HEK293T (cell line): Measurements from ENCODE around the gene ACACB.

Experiments
- CTCF ChIA-PET: fragments of 350-600 bp; formaldehyde crosslinking; extraction: SDS; loops from one replicate; lab custom pipeline; 2021; ENCODE audit warnings: antibody characterized with exemption, inconsistent platforms; lab: Yijun Ruan, JAX
- POLR2A ChIA-PET: fragments of 350-600 bp; formaldehyde crosslinking; extraction: SDS; loops from one replicate; lab custom pipeline; 2020; ENCODE audit warnings: antibody characterized with exemption, inconsistent platforms; lab: Yijun Ruan, JAX
- DNase-seq: peaks from one replicate; pipeline ENCODE4 v3.0.0; 2012; ENCODE audit warnings: mixed read lengths; ENCODE audit errors: extremely low spot score
- ARNT ChIP-seq: fragments of 450-650 bp; IDR thresholded peaks from 2 replicates; pipeline ENCODE4 v1.6.1; 2017; ENCODE audit warnings: mild to moderate bottlenecking
- BHLHE40 ChIP-seq: fragments of 450-650 bp; IDR thresholded peaks from 2 replicates; pipeline ENCODE4 v1.6.1; 2016; ENCODE audit warnings: mild to moderate bottlenecking, moderate library complexity, borderline replicate concordance
- CTBP1 ChIP-seq: fragments of 450-650 bp; IDR thresholded peaks from 2 replicates; pipeline ENCODE4 v1.6.1; 2016; ENCODE audit warnings: borderline replicate concordance
- ELF4 ChIP-seq: fragments of 450-650 bp; IDR thresholded peaks from 2 replicates; pipeline ENCODE4 v1.6.1; 2017; ENCODE audit warnings: antibody characterized with exemption
- FOXA1 ChIP-seq: fragments of 450-650 bp; IDR thresholded peaks from 2 replicates; pipeline ENCODE4 v1.6.1; 2016; ENCODE audit warnings: mild to moderate bottlenecking
- FOXK2 ChIP-seq: fragments of 450-650 bp; IDR thresholded peaks from 2 replicates; pipeline ENCODE4 v1.6.1; 2016; ENCODE audit warnings: mild to moderate bottlenecking
- FOXM1 ChIP-seq: fragments of 450-650 bp; IDR thresholded peaks from 2 replicates; pipeline ENCODE4 v1.6.1; 2017; ENCODE audit warnings: mild to moderate bottlenecking, borderline replicate concordance
- HDGF ChIP-seq: fragments of 450-650 bp; IDR thresholded peaks from 2 replicates; pipeline ENCODE4 v1.6.1; 2017; ENCODE audit warnings: antibody characterized with exemption, borderline replicate concordance
- L3MBTL2 ChIP-seq: fragments of 450-650 bp; conservative IDR thresholded peaks from 2 replicates; pipeline ENCODE4 v1.6.1; 2016; ENCODE audit warnings: mild to moderate bottlenecking
- LEF1 ChIP-seq: fragments of 450-650 bp; IDR thresholded peaks from 2 replicates; pipeline ENCODE4 v1.6.1; 2017; ENCODE audit warnings: mild to moderate bottlenecking, borderline replicate concordance
- NFRKB ChIP-seq: fragments of 450-650 bp; IDR thresholded peaks from 2 replicates; pipeline ENCODE4 v1.6.1; 2016; ENCODE audit warnings: mild to moderate bottlenecking, moderate library complexity
- PKNOX1 ChIP-seq: fragments of 450-650 bp; IDR thresholded peaks from 2 replicates; pipeline ENCODE4 v1.6.1; 2016
- SP1 ChIP-seq: fragments of 450-650 bp; IDR thresholded peaks from 2 replicates; pipeline ENCODE4 v1.6.1; 2017
- SUZ12 ChIP-seq: fragments of 450-650 bp; IDR thresholded peaks from 2 replicates; pipeline ENCODE4 v1.6.1; 2016; ENCODE audit warnings: mild to moderate bottlenecking
- TARDBP ChIP-seq: fragments of 450-650 bp; IDR thresholded peaks from 2 replicates; pipeline ENCODE4 v1.6.1; 2016
- ZNF384 ChIP-seq: fragments of 450-650 bp; IDR thresholded peaks from 2 replicates; pipeline ENCODE4 v1.6.1; 2016

ACACB gene

GRCh38 chr12:109218996-109219395, 102.6 kb downstream of the ACACB start:
- TF ChIP-seq TARDBP (no peak), CTBP1 (no peak), ZNF384 (no peak), FOXA1 (no peak), L3MBTL2 (no peak), ELF4 (no peak), BHLHE40 (no peak), HDGF (no peak)

GRCh38 chr12:109219938-109220337, 103.6 kb downstream of the ACACB start:
- TF ChIP-seq L3MBTL2 (no peak), LEF1 (no peak)
- CTCF ChIA-PET: no interaction called here
- POLR2A ChIA-PET: no interaction called here
- no peak for DNase-seq

More at GRCh38 chr12:109218996-109219395, 102.6 kb downstream of the ACACB start:
- ChIA-PET CTCF (no interaction called here), POLR2A (no interaction called here)
- DNase-seq: no peak

GRCh38 chr12:109221277-109221931, 105.0 kb downstream of the ACACB start:
- ChIA-PET CTCF (interaction anchor here (0.7 kb wide), 1 partner anchor 57 kb away, joined by 3 read pairs; no protein-coding TSS in a partner anchor), POLR2A (no interaction called here)
- DNase-seq: no peak
- TF ChIP-seq FOXK2 (no peak), PKNOX1 (no peak)

GRCh38 chr12:109222062-109222461, 105.7 kb downstream of the ACACB start:
- no peak for TF ChIP-seq LEF1
- no peak for TF ChIP-seq CTBP1
- TF ChIP-seq SUZ12: no peak
- TF ChIP-seq L3MBTL2: no peak
- TF ChIP-seq ZNF384: no peak
- TF ChIP-seq FOXM1: no peak
- no peak for TF ChIP-seq TARDBP
- no peak for TF ChIP-seq PKNOX1
- TF ChIP-seq ARNT: no peak
- no peak for TF ChIP-seq FOXK2
- TF ChIP-seq FOXA1: no peak
- no peak for TF ChIP-seq HDGF
- TF ChIP-seq SP1: no peak
- TF ChIP-seq ELF4: no peak
- no peak for TF ChIP-seq NFRKB
- no peak for TF ChIP-seq BHLHE40
- DNase-seq: no peak
- ChIA-PET CTCF (interaction anchor here (0.7 kb wide), 1 partner anchor 56 kb away, joined by 3 read pairs; no protein-coding TSS in a partner anchor), POLR2A (no interaction called here)

- TF ChIP-seq FOXM1 (no peak), ARNT (no peak), PKNOX1 (no peak), NFRKB (no peak), TARDBP (no peak), FOXK2 (no peak), FOXA1 (no peak), ELF4 (no peak), SUZ12 (no peak), ZNF384 (no peak), LEF1 (no peak), CTBP1 (no peak), SP1 (no peak), BHLHE40 (no peak)
- CTCF ChIA-PET: no interaction called here
- DNase-seq: no peak
- POLR2A ChIA-PET: no interaction called here
Measured at GRCh38 chr12:109222496-109222895, 106.1 kb downstream of the ACACB start.

GRCh38 chr12:109223211-109223610, 106.8 kb downstream of the ACACB start:
- no peak for DNase-seq
- POLR2A ChIA-PET: no interaction called here
- no peak for TF ChIP-seq FOXM1
- TF ChIP-seq CTBP1: no peak
- TF ChIP-seq NFRKB: no peak
- no peak for TF ChIP-seq TARDBP
- no peak for TF ChIP-seq L3MBTL2
- no peak for TF ChIP-seq SUZ12
- no peak for TF ChIP-seq HDGF
- no peak for TF ChIP-seq FOXK2
- TF ChIP-seq PKNOX1: no peak
- no peak for TF ChIP-seq ARNT
- no peak for TF ChIP-seq ZNF384
- TF ChIP-seq SP1: no peak
- TF ChIP-seq ELF4: no peak
- no peak for TF ChIP-seq FOXA1
- TF ChIP-seq BHLHE40: no peak
- TF ChIP-seq LEF1: no peak
- CTCF ChIA-PET: no interaction called here
